HepG2 (cell line): ENCODE data around the gene GTPBP6. TPM values are rescaled to one million over a fixed set of nuclear protein-coding genes. Genes with fewer than 3 reads are reported as not detected.

Experiments
- CREM ChIP-seq, 2 experiments: sonication (generic) in 1 of 2; formaldehyde crosslinking in 1 of 2; IDR thresholded peaks; 2 replicates each; pipeline versions ENCODE4 v1.4.0 to v1.6.1; 2016 to 2020; ENCODE audit warnings: antibody characterized with exemption in 1 of 2, mild to moderate bottlenecking in 1 of 2, missing genetic modification reagents in 1 of 2
- GABPB1 ChIP-seq: IDR thresholded peaks from 2 replicates; pipeline ENCODE4 v1.6.1; 2016; ENCODE audit warnings: mild to moderate bottlenecking, missing genetic modification reagents, moderate library complexity, missing compliant biosample characterization
- GATA4 ChIP-seq: sonication (generic); IDR thresholded peaks from 2 replicates; pipeline ENCODE4 v1.6.1; 2016; ENCODE audit warnings: antibody characterized with exemption, low read depth, borderline replicate concordance
- HNF1B ChIP-seq: sonication (generic); formaldehyde crosslinking; IDR thresholded peaks from 2 replicates; pipeline ENCODE4 v1.5.1; 2020; ENCODE audit warnings: mild to moderate bottlenecking, moderate library complexity, missing genetic modification reagents
- HNRNPLL ChIP-seq: fragments of 200-400 bp; formaldehyde crosslinking; IDR thresholded peaks from 2 replicates; pipeline ENCODE4 v1.6.1; 2017; ENCODE audit warnings: mild to moderate bottlenecking, low read depth, low read length; ENCODE audit not compliant: poor library complexity, severe bottlenecking
- IKZF1 ChIP-seq: fragments of 450-650 bp; IDR thresholded peaks from 2 replicates; pipeline ENCODE4 v1.7.1; 2016
- KDM4B ChIP-seq: sonication (generic); formaldehyde crosslinking; IDR thresholded peaks from 2 replicates; pipeline ENCODE4 v1.4.0; 2020; ENCODE audit warnings: missing genetic modification reagents
- KDM5B ChIP-seq: sonication (generic); formaldehyde crosslinking; IDR thresholded peaks from 2 replicates; pipeline ENCODE4 v1.4.0; 2020; ENCODE audit warnings: missing genetic modification reagents, mild to moderate bottlenecking, borderline replicate concordance
- MNT ChIP-seq: fragments of 450-650 bp; IDR thresholded peaks from 2 replicates; pipeline ENCODE4 v1.6.1; 2016
- MYPOP ChIP-seq: sonication (generic); formaldehyde crosslinking; IDR thresholded peaks from 2 replicates; pipeline ENCODE4 v1.8.1; 2023; ENCODE audit warnings: mild to moderate bottlenecking, moderate library complexity, missing genetic modification reagents
- RARA ChIP-seq: IDR thresholded peaks from 2 replicates; pipeline ENCODE4 v1.6.1; 2016; ENCODE audit warnings: missing genetic modification reagents, missing compliant biosample characterization
- SMAD3 ChIP-seq: sonication (generic); formaldehyde crosslinking; IDR thresholded peaks from 2 replicates; pipeline ENCODE4 v1.4.0; 2020; ENCODE audit warnings: missing genetic modification reagents
- TBX3 ChIP-seq: fragments of 450-650 bp; IDR thresholded peaks from 2 replicates; pipeline ENCODE4 v1.6.1; 2017; ENCODE audit warnings: antibody characterized with exemption, mild to moderate bottlenecking, inconsistent platforms, borderline replicate concordance
- TEAD3 ChIP-seq: optimal IDR thresholded peaks from 2 replicates; pipeline ENCODE3; 2016; ENCODE audit warnings: borderline replicate concordance
- TEF ChIP-seq: sonication (generic); formaldehyde crosslinking; IDR thresholded peaks from 2 replicates; pipeline ENCODE4 v1.5.0; 2020; ENCODE audit warnings: missing genetic modification reagents
- THAP7 ChIP-seq: sonication (generic); formaldehyde crosslinking; IDR thresholded peaks from 2 replicates; pipeline ENCODE4 v1.8.1; 2023; ENCODE audit warnings: mild to moderate bottlenecking, missing genetic modification reagents
- ZBTB25 ChIP-seq: IDR thresholded peaks from 2 replicates; pipeline ENCODE4 v1.6.1; 2018; ENCODE audit warnings: missing genetic modification reagents
- ZFP41 ChIP-seq: sonication (generic); formaldehyde crosslinking; IDR thresholded peaks from 2 replicates; pipeline ENCODE4 v1.4.0; 2020; ENCODE audit warnings: mild to moderate bottlenecking, missing genetic modification reagents, borderline replicate concordance
- ZNF260 ChIP-seq: sonication (generic); formaldehyde crosslinking; IDR thresholded peaks from 2 replicates; pipeline ENCODE4 v1.4.0; 2020; ENCODE audit warnings: missing genetic modification reagents, low read depth, mild to moderate bottlenecking, borderline replicate concordance
- ZNF468 ChIP-seq: sonication (generic); formaldehyde crosslinking; IDR thresholded peaks from 2 replicates; pipeline ENCODE4 v1.8.0; 2022; ENCODE audit warnings: mild to moderate bottlenecking, moderate library complexity, missing genetic modification reagents
- polyA plus RNA-seq, 8 experiments: library from polyadenylated mRNA; depleted of rRNA in 3 of 8; stranded (reverse) in 7 of 8; unstranded in 1 of 8; fragments of >200 nt; fragmentation: Illumina TruSeq in 4 of 8; extraction: Trizol in 4 of 8; gene quantifications; 2 replicates each; pipeline versions ENCODE4 v1.2.1 to v1.2.3, GENCODE V29; 2011 to 2016; ENCODE audit warnings: low read depth in 4 of 8, missing spikeins in 1 of 8, mixed read lengths in 1 of 8; ENCODE audit not compliant: insufficient read depth in 1 of 8
- total RNA-seq, 5 experiments: library from RNA; depleted of rRNA; stranded (reverse); fragments of >200 nt; fragmentation: Illumina TruSeq; extraction: Trizol; gene quantifications; 2 replicates each; pipeline ENCODE4 v1.2.3, GENCODE V29; 2016; ENCODE audit warnings: low read depth in 1 of 5

GTPBP6 gene
- total and polyA plus RNA-seq, 2 of the 13 experiments (the other 11 are each of a cell fraction or from before 2014, with no cell fraction given), result 20.2 to 39.6 TPM

GRCh38 chrX:275967-276580, 42.5 kb downstream of the GTPBP6 start (continued):
- TF ChIP-seq ZNF260 (CRISPR knock-in tag) (no peak), KDM4B (peak; percentile 38; the same call in 1 of the 2 replicates), IKZF1 (no peak), ZBTB25 (CRISPR knock-in tag) (peak; percentile 38; the same call in 1 of the 2 replicates), ZNF468 (CRISPR knock-in tag) (no peak), TBX3 (no peak), TEAD3 (CRISPR knock-in tag) (peak; percentile 32), HNRNPLL (peak; percentile 19), KDM5B (no peak), THAP7 (CRISPR knock-in tag) (no peak), RARA (peak; percentile 33), MYPOP (CRISPR knock-in tag) (no peak), ZFP41 (CRISPR knock-in tag) (no peak), TEF (CRISPR knock-in tag) (no peak), MNT (no peak), HNF1B (0 out of 2 replicates have a peak, but pooled peaks have one; percentile 44), GATA4 (peak; percentile 77), GABPB1 (peak; percentile 10; the same call in 1 of the 2 replicates), SMAD3 (CRISPR knock-in tag) (peak; percentile 37), CREM (IDR thresholded peaks at IDR 0.05) (0 out of 2 replicates have a peak, but pooled peaks have one; percentile 20), CREM (CRISPR knock-in tag; IDR thresholded peaks at IDR 0.05) (no peak)
